Glomerular visceral epithelial cell (primary cell): ENCODE data around the gene NACC1.
"Not testable (repeated sequence)": the region's sequence is repeated elsewhere in the genome, so short reads cannot be mapped to it uniquely, and the experiment has no call there.

Source experiments
- DNase-seq: peaks from one replicate; pipeline ENCODE4 v3.0.0-alpha.2; 2016; ENCODE audit errors: extremely low spot score

Gene NACC1

DNA sequence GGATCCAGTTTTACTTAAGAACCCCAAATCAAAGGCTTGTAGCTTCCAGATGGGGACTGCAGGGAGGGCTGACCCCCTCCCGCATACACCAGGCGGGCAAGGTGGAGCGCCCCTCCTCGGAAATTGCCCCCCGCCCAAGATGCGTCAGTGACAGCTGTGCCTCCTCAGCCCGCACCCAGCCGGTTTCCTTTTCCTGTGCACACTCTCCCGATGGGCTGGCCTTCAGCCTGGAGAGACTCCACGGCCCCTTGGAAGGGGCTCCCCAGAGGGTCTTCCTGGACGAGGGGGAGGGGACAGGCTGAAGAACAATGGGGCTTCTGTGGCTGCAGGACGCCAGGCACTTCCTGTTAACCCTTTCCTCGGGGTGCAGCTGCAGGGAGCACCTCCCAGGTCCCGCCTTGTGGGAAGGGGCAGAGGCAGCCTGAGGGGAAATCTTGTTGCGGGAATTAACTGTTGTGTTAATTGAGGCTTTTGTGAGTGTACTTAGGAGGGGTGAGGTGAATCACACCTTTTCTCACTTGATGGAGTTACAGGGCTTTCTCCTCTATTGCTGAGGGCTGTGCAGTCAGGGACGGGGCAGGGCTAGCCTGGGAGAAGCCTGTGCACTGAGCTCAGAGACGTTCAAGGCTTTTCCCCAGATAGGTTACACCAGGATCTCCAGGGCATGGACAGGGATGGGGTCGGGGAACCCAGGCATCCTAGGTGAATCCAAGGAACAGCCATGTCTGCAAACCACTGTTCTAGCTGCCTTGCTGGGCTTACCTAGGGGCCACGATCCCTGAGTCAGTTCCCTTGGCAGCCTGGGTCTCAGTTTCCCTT, 46.5 kb downstream of the NACC1 start:
- DNase-seq, result peak; percentile 57

DNA sequence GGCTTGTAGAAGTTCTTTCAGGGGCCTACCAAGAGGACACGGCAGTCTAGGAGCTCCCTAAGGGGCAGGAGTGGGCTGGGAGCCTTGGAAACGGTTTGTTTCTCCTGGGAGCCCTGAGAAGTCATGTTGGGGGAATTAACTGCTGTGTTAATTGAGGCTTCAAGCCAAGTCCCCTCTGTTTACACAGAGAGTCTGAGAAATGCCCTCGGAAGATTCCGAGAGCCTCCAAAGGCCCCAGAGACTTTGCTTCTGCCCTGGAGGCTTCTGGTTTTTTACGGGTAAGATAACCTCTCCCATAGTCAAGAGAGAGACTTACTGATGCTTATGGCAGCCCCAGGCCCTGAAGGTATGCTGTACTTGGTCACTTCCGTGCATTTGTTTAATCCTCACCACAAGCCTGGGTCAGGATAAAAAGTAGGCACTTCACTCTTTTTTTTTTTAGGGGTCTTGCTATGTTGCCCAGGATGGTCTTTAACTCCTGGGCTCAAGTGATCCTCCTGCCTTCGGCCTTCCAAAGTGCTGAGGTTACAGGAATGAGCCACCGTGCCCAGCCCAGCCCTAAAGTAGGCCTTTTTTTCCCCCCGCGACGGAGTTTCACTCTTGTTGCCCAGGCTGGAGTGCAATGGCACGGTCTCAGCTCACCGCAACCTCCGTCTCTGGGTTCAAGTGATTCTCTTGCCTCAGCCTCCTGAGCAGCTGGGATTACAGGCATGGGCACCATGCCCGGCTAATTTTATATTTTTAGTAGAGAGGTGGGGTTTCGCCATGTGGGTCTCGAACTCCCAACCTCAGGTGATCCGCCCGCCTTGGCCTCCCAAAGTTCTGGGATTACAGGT, 47.3 kb downstream of the NACC1 start:
- DNase-seq, result no peak

DNA sequence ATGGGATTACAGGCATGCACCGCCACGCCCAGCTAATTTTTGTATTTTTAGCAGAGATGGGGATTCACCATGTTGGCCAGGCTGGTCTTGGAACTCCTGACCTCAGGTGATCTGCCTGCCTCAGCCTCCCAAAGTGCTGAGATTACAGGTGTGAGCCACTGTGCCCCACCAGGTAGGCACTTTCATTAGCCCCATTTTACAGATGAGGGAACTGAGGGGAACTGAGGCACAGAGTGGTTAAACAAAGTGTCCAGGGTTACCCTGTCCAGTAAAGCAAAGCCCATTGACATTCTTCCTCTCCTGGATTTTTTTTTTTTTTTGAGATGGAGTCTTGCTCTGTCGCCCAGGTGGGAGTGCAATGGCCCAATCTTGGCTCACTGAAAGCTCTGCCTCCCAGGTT, 48.1 kb downstream of the NACC1 start:
- not testable (repeated sequence) for DNase-seq

DNA sequence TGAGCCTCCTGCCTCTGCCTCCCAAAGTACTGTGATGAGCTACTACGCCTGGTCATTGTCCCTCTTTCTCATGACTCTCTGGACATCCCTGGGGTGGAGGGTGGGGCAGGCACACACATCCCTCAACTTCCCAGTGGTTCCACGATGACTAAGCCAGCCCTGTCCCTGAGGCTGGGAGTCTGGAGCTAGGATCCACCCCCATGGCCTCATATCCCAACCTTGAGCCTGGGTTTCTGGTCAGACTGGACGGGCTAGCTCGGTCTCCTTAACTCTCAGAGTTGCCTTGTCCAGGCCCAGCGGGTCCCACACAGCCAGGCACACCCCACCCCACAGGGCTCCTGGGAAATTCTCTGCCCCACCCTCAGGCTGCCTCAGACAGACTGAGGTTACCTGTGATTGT, 51.7 kb downstream of the NACC1 start:
- DNase-seq, result peak; percentile 64

DNA sequence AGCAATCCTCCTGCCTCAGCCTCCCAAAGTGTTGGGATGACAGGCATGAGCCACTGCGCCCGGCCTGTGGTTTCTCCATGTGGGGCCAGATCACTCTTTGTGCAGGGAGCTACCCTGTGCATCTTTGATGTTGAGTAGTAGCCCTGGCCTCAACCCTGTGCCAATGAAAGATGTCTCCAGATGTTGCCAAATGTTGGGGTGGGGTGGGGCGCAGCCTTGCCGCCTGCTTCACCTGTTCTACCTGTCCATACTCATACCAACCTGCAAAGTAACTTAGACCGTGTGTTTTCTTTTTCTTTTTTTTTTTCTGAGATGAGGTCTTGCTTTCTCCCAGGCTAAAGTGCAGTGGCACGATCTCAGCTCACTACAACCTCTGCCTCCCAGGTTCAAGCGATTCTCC, 53.1 kb downstream of the NACC1 start:
- no peak for DNase-seq

DNA sequence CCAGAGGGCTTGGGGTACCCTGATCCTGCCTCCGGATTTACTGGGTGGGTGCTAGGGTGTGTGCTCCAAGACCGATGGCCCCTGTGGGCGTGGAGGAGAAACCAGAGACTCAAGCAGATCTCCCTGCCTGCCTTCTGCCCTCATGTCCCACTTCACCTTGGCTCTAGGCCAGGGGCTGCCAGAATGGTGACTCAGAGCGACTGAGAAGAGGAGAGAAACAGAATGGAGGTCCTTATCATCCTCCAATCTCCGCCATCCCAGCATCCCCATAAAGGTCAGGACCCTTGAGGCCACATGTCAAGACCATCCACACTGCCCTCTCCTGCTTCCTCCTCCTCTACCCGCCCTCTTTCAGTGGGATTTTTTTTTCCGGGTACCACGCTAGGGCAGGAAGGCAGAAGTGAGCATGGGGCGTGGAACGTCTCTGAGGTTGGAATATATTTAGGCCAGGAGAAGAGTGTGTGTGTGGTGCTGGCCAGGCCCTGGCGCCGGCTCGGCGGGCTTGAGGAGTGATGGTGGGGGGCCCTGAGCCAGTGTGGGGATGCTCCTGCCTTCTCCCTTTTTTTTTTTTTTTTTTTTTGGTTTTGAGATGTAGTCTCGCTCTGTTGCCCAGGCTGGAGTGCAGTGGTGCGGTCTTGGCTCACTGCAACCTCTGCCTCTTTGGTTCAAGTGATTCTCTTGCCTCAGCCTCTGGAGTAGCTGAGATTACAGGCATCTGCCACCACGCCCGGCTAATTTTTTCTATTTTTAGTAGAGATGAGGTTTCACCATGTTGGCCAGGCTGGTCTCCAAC, 54.5 kb downstream of the NACC1 start:
- peak; percentile 91 for DNase-seq

DNA sequence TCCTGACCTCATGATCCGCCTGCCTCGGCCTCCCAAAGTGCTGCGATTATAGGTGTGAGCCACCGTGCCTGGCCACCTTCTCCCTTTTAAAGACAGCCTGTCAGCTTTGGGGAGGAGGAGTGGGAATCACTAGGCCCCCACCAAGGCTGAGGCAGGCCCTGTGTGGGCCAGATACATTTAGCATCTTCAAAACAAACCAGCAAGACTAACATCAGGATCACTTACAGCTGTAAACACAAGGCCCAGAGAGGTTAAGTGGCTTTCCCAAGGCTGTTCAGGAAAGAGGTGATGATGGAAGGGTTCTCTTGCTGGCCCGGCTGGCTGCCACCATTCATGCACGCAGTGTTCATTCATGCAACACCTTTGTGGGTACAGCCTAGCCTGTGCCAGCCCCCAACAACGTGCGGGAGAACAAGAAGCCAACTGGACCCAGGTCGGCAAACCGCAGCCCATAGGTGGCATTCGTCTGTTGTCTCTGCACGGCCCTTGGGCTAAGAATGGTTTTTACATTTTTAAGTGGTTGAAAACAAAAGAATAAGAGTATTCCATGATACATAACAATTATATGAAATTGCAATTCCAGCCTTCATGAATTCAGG, 55.2 kb downstream of the NACC1 start:
- no peak for DNase-seq

DNA sequence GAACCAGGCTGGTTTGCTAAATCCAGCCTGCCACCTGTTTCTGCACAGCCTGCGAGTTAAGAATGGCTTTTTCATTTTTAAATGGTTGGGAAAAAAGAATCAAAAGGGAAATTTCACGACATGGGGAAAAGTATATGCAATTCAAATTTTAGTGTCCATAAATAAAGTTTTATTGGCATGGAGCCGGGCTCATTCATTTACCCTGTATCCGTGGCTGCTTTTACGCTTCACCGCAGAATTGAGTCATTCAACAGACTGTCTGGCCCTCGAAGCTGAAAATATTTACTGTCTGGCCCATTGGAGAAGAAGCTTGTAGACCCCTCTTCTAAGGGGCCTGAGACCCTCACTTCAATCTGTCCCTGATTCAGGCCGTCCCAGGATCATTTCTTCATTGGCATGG, 58.3 kb downstream of the NACC1 start:
- peak; percentile 60 for DNase-seq

DNA sequence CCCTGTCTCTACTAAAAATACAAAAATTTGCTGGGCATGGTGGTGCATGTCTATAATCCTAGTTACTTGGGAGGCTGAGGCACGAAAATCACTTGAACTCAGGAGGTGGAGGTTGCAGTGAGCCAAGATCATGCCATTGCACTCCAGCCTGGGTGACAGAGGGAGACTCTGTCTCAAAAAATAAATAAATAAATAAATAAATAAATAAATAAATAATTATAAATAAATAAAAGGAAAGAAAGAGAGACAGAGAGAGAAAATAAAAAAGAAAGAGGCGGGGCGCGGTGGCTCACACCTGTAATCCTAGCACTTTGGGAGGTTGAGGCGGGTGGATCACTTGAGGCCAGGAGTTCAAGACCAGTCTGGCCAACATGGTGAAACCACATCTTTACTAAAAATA, 59.5 kb downstream of the NACC1 start:
- not testable (repeated sequence) for DNase-seq

DNA sequence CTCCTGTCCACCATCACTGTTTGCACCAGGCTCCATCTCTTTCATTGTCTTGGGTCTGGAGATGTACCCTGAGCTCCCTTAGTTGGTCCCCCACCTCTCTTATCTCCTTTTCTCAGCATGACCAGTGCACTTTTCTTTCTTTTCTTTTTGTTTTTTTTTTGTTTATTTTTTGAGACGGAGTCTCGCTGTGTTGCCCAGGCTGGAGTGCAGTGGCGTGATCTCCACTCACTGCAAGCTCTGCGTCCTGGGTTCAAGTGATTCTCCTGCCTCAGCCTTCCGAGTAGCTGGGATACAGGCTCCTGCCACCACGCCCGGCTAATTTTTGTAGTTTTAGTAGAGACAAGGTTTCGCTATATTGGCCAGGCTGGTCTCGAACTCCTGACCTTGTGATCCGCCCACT, 60.2 kb downstream of the NACC1 start:
- DNase-seq, result not testable (repeated sequence)

DNA sequence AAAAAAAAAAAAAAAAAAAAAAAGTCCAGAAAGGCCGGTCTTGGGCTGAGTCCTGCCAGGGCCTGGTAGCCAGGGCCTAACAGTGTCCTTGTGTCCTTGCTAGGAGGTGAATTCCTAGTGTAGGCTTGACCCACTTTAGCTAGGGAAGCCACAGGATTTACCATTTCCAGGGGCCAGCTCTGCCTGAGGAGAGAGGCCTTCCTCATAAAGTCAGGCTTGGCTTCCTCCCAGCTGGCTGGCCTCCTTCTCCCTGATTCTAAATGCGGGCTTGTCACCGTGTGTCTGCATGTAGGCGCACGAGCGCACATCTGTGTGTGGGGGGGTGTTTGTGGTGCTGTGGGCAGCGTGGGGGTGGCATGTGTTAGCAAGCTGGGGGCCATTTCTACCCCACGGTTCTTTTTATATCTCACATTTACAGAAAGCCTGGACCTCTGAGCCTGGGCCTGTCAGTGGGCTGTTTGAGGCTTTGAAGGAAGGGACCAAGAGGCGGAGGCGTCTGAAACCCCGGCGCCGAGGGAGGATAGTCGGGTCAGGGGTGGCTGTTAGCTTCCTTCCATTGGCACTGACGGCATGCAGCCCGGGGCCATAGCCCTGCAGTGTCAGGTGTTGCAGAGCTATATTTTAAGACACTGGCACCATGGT, 63.8 kb downstream of the NACC1 start:
- DNase-seq, result peak; percentile 53

DNA sequence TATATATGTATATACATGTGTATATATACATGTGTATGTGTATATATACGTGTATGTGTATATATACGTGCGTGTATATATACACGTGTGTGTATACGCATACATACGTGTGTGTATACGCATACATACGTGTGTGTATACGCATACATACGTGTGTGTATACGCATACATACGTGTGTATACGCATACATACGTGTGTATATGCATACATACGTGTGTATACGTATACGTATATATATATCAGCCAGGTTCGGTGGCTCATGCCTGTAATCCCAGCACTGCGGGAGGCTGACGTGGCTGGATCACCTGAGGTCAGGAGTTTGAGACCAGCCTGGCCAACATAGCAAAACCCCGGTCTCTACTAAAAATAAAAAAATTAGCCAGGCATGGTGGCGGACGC, 66.9 kb downstream of the NACC1 start:
- DNase-seq, result not testable (repeated sequence)

DNA sequence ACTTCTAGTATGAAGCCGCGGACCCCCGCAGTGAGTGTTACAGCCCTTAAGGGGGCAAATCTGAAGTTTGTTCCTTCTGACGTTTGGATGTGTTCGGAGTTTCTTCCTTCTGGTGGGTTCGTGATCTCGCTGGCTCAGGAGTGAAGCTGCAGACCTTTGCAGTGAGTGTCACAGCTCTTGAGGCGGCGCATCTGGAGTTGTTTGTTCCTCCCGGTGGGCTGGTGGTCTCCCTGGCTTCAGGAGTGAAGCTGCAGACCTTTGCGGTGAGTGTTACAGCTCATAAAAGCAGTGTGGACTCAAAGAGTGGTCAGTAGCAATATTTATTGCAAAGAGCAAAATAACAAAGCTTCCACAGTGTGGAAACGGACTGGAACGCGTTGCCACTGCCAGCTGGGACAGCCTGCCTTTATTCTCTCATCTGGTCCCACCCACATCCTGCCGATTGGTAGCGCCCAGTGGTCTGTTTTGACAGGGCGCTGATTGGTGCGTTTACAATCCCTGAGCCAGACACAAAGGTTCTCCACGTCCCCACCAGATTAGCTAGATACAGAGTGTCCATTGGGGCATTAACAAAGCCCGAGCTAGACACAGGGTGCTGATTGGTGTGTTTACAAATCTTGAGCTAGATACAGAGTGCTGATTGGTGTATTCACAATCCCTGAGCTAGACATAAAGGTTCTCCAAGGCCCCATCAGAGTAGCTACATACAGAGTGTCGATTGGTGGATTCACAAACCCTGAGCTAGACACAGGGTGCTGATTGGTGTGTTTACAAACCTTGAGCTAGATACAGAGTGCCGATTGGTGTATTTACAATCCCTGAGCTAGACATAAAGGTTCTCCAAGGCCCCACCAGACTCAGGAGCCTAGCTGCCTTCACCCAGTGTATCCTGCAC, 67.9 kb downstream of the NACC1 start:
- DNase-seq, result not testable (repeated sequence)

DNA sequence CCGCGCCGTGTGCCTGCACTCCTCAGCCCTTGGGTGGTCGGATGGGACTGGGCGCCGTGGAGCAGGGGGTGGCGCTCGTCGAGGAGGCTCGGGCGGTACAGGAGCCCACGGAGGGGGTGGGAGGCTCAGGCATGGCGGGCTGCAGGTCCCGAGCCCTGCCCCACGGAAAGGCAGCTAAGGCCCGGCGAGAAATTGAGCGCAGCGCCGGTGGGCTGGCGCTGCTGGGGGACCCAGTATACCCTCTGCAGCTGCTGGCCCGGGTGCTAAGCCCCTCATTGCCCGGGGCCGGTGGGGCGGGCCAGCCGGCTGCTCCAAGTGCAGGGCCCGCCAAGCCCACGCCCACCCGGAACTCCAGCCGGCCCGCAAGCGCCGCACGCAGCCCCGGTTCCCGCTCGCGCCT, 68.6 kb downstream of the NACC1 start:
- not testable (repeated sequence) for DNase-seq

DNA sequence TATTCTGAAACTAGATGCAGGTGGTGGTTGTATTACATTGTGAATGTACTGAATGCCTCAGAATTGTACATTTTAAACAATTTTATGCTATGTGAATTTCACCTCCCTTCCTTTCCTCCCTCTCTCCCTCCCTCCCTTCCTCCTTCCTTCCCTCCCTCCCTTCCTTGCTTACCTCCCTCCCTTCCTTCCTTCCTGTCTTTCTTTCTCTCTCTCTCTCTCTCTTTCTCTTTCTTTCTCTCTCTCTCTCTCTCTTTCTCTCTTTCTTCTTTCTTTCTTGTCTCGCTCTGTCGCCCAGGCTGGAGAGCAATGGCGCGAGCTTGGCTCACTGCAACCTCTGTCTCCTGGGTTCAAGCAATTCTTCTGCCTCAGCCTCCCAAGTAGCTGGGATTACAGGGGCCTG, 69.4 kb downstream of the NACC1 start:
- no peak for DNase-seq

DNA sequence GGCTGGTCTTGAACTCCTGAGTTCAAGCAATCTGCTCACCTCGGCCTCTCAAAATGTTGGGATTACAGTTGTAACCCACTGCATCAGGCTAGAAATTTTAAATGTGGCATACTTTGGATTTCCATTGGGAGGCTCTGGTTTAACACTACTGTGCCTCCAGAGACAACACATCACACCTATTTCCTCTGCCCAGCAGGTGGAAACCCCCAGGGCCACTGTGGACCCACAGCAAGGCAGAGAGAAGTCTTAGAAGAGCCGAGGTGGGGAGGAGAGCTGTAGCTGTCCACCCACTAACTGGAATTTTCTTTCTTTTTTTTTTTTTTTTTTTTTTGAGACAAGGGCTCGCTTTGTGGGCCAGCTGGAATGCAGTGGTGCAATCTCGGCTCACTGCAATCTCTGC, 71.5 kb downstream of the NACC1 start:
- no peak for DNase-seq
